H9 (cell line): ENCODE results near the gene SELL. TPM values are rescaled to one million over a fixed set of nuclear protein-coding genes. Genes with fewer than 3 reads are reported as not detected.

Experiments
- DNase-seq: peaks from one replicate; pipeline ENCODE4 v3.0.0-alpha.2; 2017
- H2AFZ ChIP-seq: one replicate; pipeline ENCODE4 v1.6.1; 2013; ENCODE audit warnings: mild to moderate bottlenecking, low read length, control low read depth, moderate library complexity
- H2AK5ac ChIP-seq: 2 replicates; pipeline ENCODE4 v1.6.1; 2013; ENCODE audit warnings: low read length, control low read depth, mixed read lengths; ENCODE audit not compliant: insufficient read length
- H2BK120ac ChIP-seq: one replicate; pipeline ENCODE4 v1.6.1; 2013; ENCODE audit warnings: low read depth, mild to moderate bottlenecking, low read length, control low read depth, inconsistent platforms; ENCODE audit not compliant: poor library complexity, severe bottlenecking
- H2BK12ac ChIP-seq: 2 replicates; pipeline ENCODE4 v1.6.1; 2013; ENCODE audit warnings: low read length, control low read depth, mixed read lengths, low read depth; ENCODE audit not compliant: insufficient read length
- H2BK15ac ChIP-seq: 2 replicates; pipeline ENCODE4 v1.6.1; 2013; ENCODE audit warnings: low read depth, low read length, control low read depth
- H2BK20ac ChIP-seq: one replicate; pipeline ENCODE4 v1.6.1; 2013; ENCODE audit warnings: low read depth, mild to moderate bottlenecking, low read length, control low read depth, inconsistent platforms; ENCODE audit not compliant: poor library complexity, severe bottlenecking
- H2BK5ac ChIP-seq: 2 replicates; pipeline ENCODE4 v1.6.1; 2013; ENCODE audit warnings: low read length, control low read depth, mixed read lengths; ENCODE audit not compliant: insufficient read length
- H3K14ac ChIP-seq: 2 replicates; pipeline ENCODE4 v1.6.1; 2013; ENCODE audit warnings: low read length, control low read depth; ENCODE audit not compliant: insufficient read depth
- H3K18ac ChIP-seq: 2 replicates; pipeline ENCODE4 v1.6.1; 2013; ENCODE audit warnings: low read depth, mild to moderate bottlenecking, mixed read lengths, low read length, control low read depth; ENCODE audit not compliant: insufficient read length
- H3K23ac ChIP-seq: 2 replicates; pipeline ENCODE4 v1.6.1; 2013; ENCODE audit warnings: low read length, control low read depth, mixed read lengths, low read depth; ENCODE audit not compliant: insufficient read length
- H3K23me2 ChIP-seq: 2 replicates; pipeline ENCODE4 v1.6.1; 2013; ENCODE audit warnings: low read depth, mild to moderate bottlenecking, mixed read lengths, low read length, control low read depth; ENCODE audit not compliant: insufficient read length, poor library complexity, severe bottlenecking
- H3K27ac ChIP-seq: 2 replicates; pipeline ENCODE4 v1.5.1; 2013; ENCODE audit warnings: low read length, control low read depth, mixed read lengths, low read depth; ENCODE audit not compliant: insufficient read length
- H3K27me3 ChIP-seq: 2 replicates; pipeline ENCODE4 v1.6.1; 2013; ENCODE audit warnings: low read length, control low read depth, inconsistent platforms; ENCODE audit not compliant: insufficient read depth
- H3K4ac ChIP-seq: 2 replicates; pipeline ENCODE4 v1.6.1; 2013; ENCODE audit warnings: low read depth, mild to moderate bottlenecking, control low read depth, inconsistent platforms, low read length, moderate library complexity
- H3K4me1 ChIP-seq: 2 replicates; pipeline ENCODE4 v1.6.1; 2013; ENCODE audit warnings: low read length, control low read depth, inconsistent platforms; ENCODE audit not compliant: insufficient read depth
- H3K4me2 ChIP-seq: 2 replicates; pipeline ENCODE4 v1.6.1; 2013; ENCODE audit warnings: low read length, control low read depth, mixed read lengths; ENCODE audit not compliant: insufficient read length, insufficient read depth
- H3K56ac ChIP-seq: 2 replicates; pipeline ENCODE4 v1.6.1; 2013; ENCODE audit warnings: low read depth, mild to moderate bottlenecking, mixed read lengths, low read length, control low read depth; ENCODE audit not compliant: insufficient read length
- H3K79me1 ChIP-seq: 2 replicates; pipeline ENCODE4 v1.6.1; 2013; ENCODE audit warnings: low read depth, mild to moderate bottlenecking, moderate library complexity, low read length, control low read depth, inconsistent platforms; ENCODE audit not compliant: insufficient read depth, poor library complexity, severe bottlenecking
- H3K79me2 ChIP-seq: 2 replicates; pipeline ENCODE4 v1.6.1; 2013; ENCODE audit warnings: low read length, control low read depth, inconsistent platforms; ENCODE audit not compliant: insufficient read depth
- H3K9ac ChIP-seq: 2 replicates; pipeline ENCODE4 v1.6.1; 2013; ENCODE audit warnings: low read length, control low read depth, mixed read lengths; ENCODE audit not compliant: insufficient read length; ENCODE audit errors: extremely low read depth
- H3K9me3 ChIP-seq: one replicate; pipeline ENCODE4 v1.6.1; 2013; ENCODE audit warnings: low read depth, low read length, inconsistent platforms; ENCODE audit not compliant: control insufficient read depth
- H3T11ph ChIP-seq: one replicate; pipeline ENCODE4 v1.6.1; 2013; ENCODE audit warnings: mild to moderate bottlenecking, low read length, control low read depth, inconsistent platforms
- H4K20me1 ChIP-seq: one replicate; pipeline ENCODE4 v1.6.1; 2013; ENCODE audit not compliant: control insufficient read depth, insufficient read length, insufficient read depth
- H4K5ac ChIP-seq: 2 replicates; pipeline ENCODE4 v1.6.1; 2013; ENCODE audit warnings: low read depth, mild to moderate bottlenecking, mixed read lengths, low read length, control low read depth; ENCODE audit not compliant: insufficient read length
- H4K8ac ChIP-seq: replicated peaks from 2 replicates; pipeline ENCODE4 v1.6.1; 2013; ENCODE audit warnings: low read length, control low read depth, mixed read lengths, low read depth; ENCODE audit not compliant: insufficient read length
- H4K91ac ChIP-seq: 2 replicates; pipeline ENCODE4 v1.6.1; 2013; ENCODE audit warnings: low read depth, mild to moderate bottlenecking, moderate library complexity, mixed read lengths, low read length, control low read depth; ENCODE audit not compliant: insufficient read length
- H3K27ac Mint-ChIP-seq, 3 experiments: 2 replicates in 2 of 3; 3 replicates in 1 of 3; pipeline ENCODE4 v1.8.0; 2020 to 2021; ENCODE audit warnings: mixed read lengths in 3 of 3, mild to moderate bottlenecking in 1 of 3, moderate library complexity in 1 of 3
- H3K27me3 Mint-ChIP-seq: 2 replicates; pipeline ENCODE4 v1.8.0; 2021; ENCODE audit warnings: low read depth, mild to moderate bottlenecking, moderate library complexity, mixed read lengths
- H3K36me3 Mint-ChIP-seq, 3 experiments: 2 replicates in 2 of 3; 3 replicates in 1 of 3; pipeline ENCODE4 v1.8.0; 2020 to 2021; ENCODE audit warnings: low read depth in 3 of 3, mixed read lengths in 3 of 3; ENCODE audit not compliant: insufficient read depth in 1 of 3
- H3K4me1 Mint-ChIP-seq, 2 experiments: 2 replicates each; pipeline ENCODE4 v1.8.0; 2020; ENCODE audit warnings: mixed read lengths in 2 of 2
- H3K4me3 Mint-ChIP-seq, 2 experiments: 2 replicates in 1 of 2; 3 replicates in 1 of 2; pipeline ENCODE4 v1.8.0; 2020 to 2021; ENCODE audit warnings: mild to moderate bottlenecking in 2 of 2, mixed read lengths in 2 of 2, moderate library complexity in 1 of 2
- H3K9me3 Mint-ChIP-seq, 2 experiments: 2 replicates in 1 of 2; 3 replicates in 1 of 2; pipeline ENCODE4 v1.8.0; 2020; ENCODE audit warnings: mild to moderate bottlenecking in 2 of 2, mixed read lengths in 2 of 2, moderate library complexity in 1 of 2
- WGBS: extraction: QIAGEN DNeasy Blood & Tissue Kit; methylation state at CpG from one replicate; pipeline ENCODE4 v1.1.7; 2013; ENCODE audit warnings: missing lambda C conversion rate, low lambda C conversion rate, mixed read lengths; ENCODE audit not compliant: insufficient read length; ENCODE audit errors: extremely low coverage; 5-methylcytosine and 5-hydroxymethylcytosine counted together
- total RNA-seq: library from RNA; stranded (reverse); gene quantifications from 2 replicates; pipeline ENCODE4 v1.2.1, GENCODE V29; 2021
- TF ChIP-seq, protein P1 (sequence below): fragments of 200-600 bp; sonication (generic); conservative IDR thresholded peaks from 3 replicates; pipeline ENCODE4 v1.8.0; 2021; ENCODE audit warnings: antibody characterized with exemption, mild to moderate bottlenecking

SELL gene
- total RNA-seq, 1 experiment from 2014 or later = not detected

DNA sequence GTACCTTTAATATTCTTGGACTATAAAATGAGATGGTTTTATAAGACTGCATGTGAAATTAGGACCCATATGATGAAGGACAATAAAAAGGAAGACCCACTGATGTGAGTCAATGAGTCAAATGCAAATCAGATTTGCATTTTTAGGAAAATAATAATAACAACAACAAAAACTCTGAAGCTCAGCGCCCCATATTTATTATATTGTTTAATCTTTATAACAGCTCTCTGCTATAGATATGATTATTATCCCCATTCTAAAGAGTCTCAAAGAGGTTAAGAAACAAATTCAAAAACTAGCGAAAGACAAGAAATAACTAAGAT, 850 bp upstream of the SELL start:
- H3K79me1 ChIP-seq = no peaks in the 10 kb centered on the region
- H3K18ac ChIP-seq = no peak overlapping the region
- no CpG with 5 or more reads among the region's 2 CpGs for WGBS
- no peak overlapping the region for H3K4ac ChIP-seq
- no peak overlapping the region for H4K8ac ChIP-seq
- H3K56ac ChIP-seq = no peak overlapping the region
- Mint-ChIP-seq H3K27ac (no peak overlapping the region), H3K27me3 (peaks cover 10% of the 10 kb centered on the region), H3K4me3 (no peak overlapping the region), H3K9me3 (peaks cover 14 to 25% of the 10 kb centered on the region in 2 experiments), H3K36me3 (no peaks in the 10 kb centered on the region; a peak in 1 of 7 replicates), H3K4me1 (peaks cover 5 to 8% of the 10 kb centered on the region in 2 experiments)
- no peaks in the 10 kb centered on the region for H4K20me1 ChIP-seq
- DNase-seq = no peak
- H4K5ac ChIP-seq = no peak overlapping the region
- H3K9ac ChIP-seq = no peak overlapping the region
- H3K27ac ChIP-seq = no peak overlapping the region
- no peaks in the 10 kb centered on the region for H3K4me1 ChIP-seq
- no peak overlapping the region for H3T11ph ChIP-seq
- no peak overlapping the region for H4K91ac ChIP-seq
- no peak overlapping the region for H3K23ac ChIP-seq
- H2BK12ac ChIP-seq = no peak overlapping the region
- no peak overlapping the region for H3K4me2 ChIP-seq
- no peak overlapping the region for H3K14ac ChIP-seq
- H2BK5ac ChIP-seq = no peak overlapping the region
- no peaks in the 10 kb centered on the region for H3K23me2 ChIP-seq
- no peaks in the 10 kb centered on the region for H3K9me3 ChIP-seq
- H3K79me2 ChIP-seq = no peaks in the 10 kb centered on the region
- H2BK20ac ChIP-seq = no peak overlapping the region
- no peak overlapping the region for H2AFZ ChIP-seq
- no peak overlapping the region for H2BK120ac ChIP-seq
- TF ChIP-seq, protein P1, sequence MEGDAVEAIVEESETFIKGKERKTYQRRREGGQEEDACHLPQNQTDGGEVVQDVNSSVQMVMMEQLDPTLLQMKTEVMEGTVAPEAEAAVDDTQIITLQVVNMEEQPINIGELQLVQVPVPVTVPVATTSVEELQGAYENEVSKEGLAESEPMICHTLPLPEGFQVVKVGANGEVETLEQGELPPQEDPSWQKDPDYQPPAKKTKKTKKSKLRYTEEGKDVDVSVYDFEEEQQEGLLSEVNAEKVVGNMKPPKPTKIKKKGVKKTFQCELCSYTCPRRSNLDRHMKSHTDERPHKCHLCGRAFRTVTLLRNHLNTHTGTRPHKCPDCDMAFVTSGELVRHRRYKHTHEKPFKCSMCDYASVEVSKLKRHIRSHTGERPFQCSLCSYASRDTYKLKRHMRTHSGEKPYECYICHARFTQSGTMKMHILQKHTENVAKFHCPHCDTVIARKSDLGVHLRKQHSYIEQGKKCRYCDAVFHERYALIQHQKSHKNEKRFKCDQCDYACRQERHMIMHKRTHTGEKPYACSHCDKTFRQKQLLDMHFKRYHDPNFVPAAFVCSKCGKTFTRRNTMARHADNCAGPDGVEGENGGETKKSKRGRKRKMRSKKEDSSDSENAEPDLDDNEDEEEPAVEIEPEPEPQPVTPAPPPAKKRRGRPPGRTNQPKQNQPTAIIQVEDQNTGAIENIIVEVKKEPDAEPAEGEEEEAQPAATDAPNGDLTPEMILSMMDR = no peak
- H2BK15ac ChIP-seq = no peak overlapping the region
- no peaks in the 10 kb centered on the region for H3K27me3 ChIP-seq
- H2AK5ac ChIP-seq = no peak overlapping the region
